PC-3 (cell line): ENCODE data around the gene FSTL5.

ENCODE experiments used
- EZH2phosphoT487 ChIP-seq: fragments of 300-600 bp; sonication (generic); IDR thresholded peaks from 2 replicates; pipeline ENCODE4 v1.6.1; 2018; ENCODE audit warnings: mild to moderate bottlenecking, antibody characterized with exemption, low read length, borderline replicate concordance
- TF ChIP-seq, protein P1 (sequence below): fragments of 300-600 bp; sonication (generic); conservative IDR thresholded peaks from 2 replicates; pipeline ENCODE4 v1.5.1; 2017; ENCODE audit warnings: antibody characterized with exemption, low read depth, mild to moderate bottlenecking, low read length

DNA sequence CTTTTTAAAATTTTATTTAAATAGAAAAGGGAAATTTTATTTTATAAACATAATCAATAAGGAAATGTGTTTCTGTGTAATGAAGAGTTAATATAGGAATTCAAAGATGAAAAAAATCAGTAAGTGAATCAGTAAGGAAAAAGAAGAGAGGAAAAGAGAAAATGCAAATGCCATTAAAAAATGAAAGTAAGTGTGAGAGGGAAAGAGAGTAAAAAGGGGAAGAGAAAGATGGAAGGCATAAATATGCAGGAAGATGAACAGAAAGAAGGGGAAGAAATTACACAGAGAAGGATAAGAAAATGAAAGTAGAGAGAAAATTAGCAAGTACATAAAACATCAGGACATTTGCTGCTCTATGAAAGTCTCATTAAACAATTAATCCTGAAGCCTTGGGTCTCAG lies 349.9 kb downstream of the FSTL5 start:
- TF ChIP-seq, protein P1, sequence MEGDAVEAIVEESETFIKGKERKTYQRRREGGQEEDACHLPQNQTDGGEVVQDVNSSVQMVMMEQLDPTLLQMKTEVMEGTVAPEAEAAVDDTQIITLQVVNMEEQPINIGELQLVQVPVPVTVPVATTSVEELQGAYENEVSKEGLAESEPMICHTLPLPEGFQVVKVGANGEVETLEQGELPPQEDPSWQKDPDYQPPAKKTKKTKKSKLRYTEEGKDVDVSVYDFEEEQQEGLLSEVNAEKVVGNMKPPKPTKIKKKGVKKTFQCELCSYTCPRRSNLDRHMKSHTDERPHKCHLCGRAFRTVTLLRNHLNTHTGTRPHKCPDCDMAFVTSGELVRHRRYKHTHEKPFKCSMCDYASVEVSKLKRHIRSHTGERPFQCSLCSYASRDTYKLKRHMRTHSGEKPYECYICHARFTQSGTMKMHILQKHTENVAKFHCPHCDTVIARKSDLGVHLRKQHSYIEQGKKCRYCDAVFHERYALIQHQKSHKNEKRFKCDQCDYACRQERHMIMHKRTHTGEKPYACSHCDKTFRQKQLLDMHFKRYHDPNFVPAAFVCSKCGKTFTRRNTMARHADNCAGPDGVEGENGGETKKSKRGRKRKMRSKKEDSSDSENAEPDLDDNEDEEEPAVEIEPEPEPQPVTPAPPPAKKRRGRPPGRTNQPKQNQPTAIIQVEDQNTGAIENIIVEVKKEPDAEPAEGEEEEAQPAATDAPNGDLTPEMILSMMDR, result no peak
- TF ChIP-seq EZH2phosphoT487, result no peak
